Activated CD4-positive, alpha-beta memory T cell treated with anti-CD3 and anti-CD28 coated beads, Interleukin-2, amount 10 ng/mL, durations not matched to agents 7 days and 5 days (primary cell): ENCODE data around the gene KLRG1. TPM values are rescaled to one million over a fixed set of nuclear protein-coding genes. Genes with fewer than 3 reads are reported as not detected.

Source experiments
- CTCF ChIA-PET: fragments of 350-600 bp; sonication (Branson Sonifier 250); formaldehyde crosslinking; loops from one replicate; lab custom pipeline; 2021; ENCODE audit warnings: antibody characterized with exemption, inconsistent platforms; lab: Charles Lee
- POLR2A ChIA-PET: fragments of 350-600 bp; sonication (Branson Sonifier 250); formaldehyde crosslinking; loops from one replicate; lab custom pipeline; 2021; ENCODE audit warnings: antibody characterized with exemption; lab: Charles Lee
- DNase-seq: peaks from one replicate; pipeline ENCODE4 v3.0.0-alpha.2; 2020
- H3K27ac Mint-ChIP-seq: one replicate; pipeline ENCODE4 v1.8.0; 2021; ENCODE audit warnings: mild to moderate bottlenecking, mixed read lengths
- H3K27me3 Mint-ChIP-seq: one replicate; pipeline ENCODE4 v1.8.0; 2021; ENCODE audit warnings: mixed read lengths
- H3K36me3 Mint-ChIP-seq: one replicate; pipeline ENCODE4 v1.8.0; 2021; ENCODE audit warnings: low read depth, mixed read lengths
- H3K4me1 Mint-ChIP-seq: one replicate; pipeline ENCODE4 v1.8.0; 2021; ENCODE audit warnings: mixed read lengths
- H3K4me3 Mint-ChIP-seq: one replicate; pipeline ENCODE4 v1.8.0; 2021; ENCODE audit warnings: mild to moderate bottlenecking, mixed read lengths
- H3K9me3 Mint-ChIP-seq: one replicate; pipeline ENCODE4 v1.8.0; 2021; ENCODE audit warnings: mixed read lengths
- total RNA-seq, 2 experiments: library from RNA; stranded (reverse); gene quantifications; one replicate each; pipeline ENCODE4 v1.2.3, GENCODE V29; 2021

Gene KLRG1
- total RNA-seq, 2 experiments from 2014 or later: 12.8 to 13.3 TPM

- no peak overlapping the region for H3K27ac Mint-ChIP-seq
- ChIA-PET CTCF (interaction anchor here (1.3 to 4.9 kb wide), 5 partner anchors 10 to 142 kb away, joined by 3 to 20 read pairs (median 8); partner anchors contain the start of gene M6PR), POLR2A (no interaction called here)
- peaks cover 19% of the 10 kb centered on the region for H3K4me1 Mint-ChIP-seq
- no peak overlapping the region for H3K4me3 Mint-ChIP-seq
- no peak for DNase-seq
- no peaks in the 10 kb centered on the region for H3K9me3 Mint-ChIP-seq
- peaks cover 14% of the 10 kb centered on the region for H3K36me3 Mint-ChIP-seq
- H3K27me3 Mint-ChIP-seq: peaks cover 3% of the 10 kb centered on the region
Measured at GRCh38 chr12:9032202-9032964, 43.0 kb downstream of the KLRG1 start.

- ChIA-PET CTCF (interaction anchor here (0.8 to 4.9 kb wide), 3 partner anchors 16 to 84 kb away, joined by 4 to 20 read pairs (median 8); partner anchors contain the start of gene M6PR), POLR2A (no interaction called here)
- Mint-ChIP-seq H3K9me3 (no peaks in the 10 kb centered on the region), H3K4me3 (no peak overlapping the region), H3K27ac (no peak overlapping the region), H3K36me3 (peaks cover 8% of the 10 kb centered on the region), H3K27me3 (no peaks in the 10 kb centered on the region), H3K4me1 (peaks cover 19% of the 10 kb centered on the region)
- DNase-seq: no peak
Measured at GRCh38 chr12:9033265-9033887, 44.0 kb downstream of the KLRG1 start.

DNA sequence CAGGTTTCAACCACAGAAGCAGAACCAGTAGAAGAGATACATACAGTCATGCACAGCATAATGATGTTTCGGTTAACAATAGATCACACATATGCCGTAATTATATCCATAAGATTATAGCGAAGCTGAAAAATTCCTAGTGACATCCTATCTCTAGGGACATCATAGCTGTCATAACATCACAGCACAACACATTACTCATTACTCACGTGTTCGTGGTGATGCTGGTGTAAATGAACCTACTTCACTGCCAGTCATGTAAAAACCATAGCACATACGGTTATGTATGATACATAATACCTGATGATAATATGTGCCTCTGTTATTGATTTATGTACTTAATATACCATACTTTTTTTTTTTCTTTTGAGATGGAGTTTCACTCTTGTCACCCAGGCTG lies 44.7 kb downstream of the KLRG1 start:
- H3K4me3 Mint-ChIP-seq: no peak overlapping the region
- POLR2A ChIA-PET: interaction anchor here (1.0 kb wide), 1 partner anchor 9 kb away, joined by 3 read pairs; no protein-coding TSS in a partner anchor

DNA sequence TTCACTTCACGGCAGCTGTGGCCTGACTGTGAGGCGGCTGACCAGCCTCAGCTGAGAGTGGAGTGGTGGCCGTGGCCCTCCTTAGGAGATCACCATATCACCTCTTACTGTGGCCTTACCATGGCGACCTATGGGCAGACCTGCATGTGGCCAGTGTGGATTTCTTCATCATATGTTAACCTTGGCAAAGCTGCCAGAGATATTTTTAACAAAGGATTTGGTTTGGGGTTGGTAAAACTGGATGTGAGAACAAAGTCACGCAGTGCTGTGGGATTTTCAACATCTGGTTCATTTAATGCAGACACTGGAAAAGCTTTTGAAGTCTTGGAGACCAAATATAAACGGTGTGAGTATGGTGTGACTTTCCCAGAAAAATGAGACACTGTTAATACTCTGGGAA lies 46.9 kb downstream of the KLRG1 start:
- DNase-seq: no peak
- peaks cover 5% of the 10 kb centered on the region for H3K36me3 Mint-ChIP-seq
- H3K27ac Mint-ChIP-seq: no peak overlapping the region
- peaks cover 26% of the 10 kb centered on the region for H3K4me1 Mint-ChIP-seq
- ChIA-PET POLR2A (interaction anchor here (1.6 to 3.8 kb wide), 3 partner anchors 9 to 86 kb away, joined by 4 to 17 read pairs (median 12); partner anchors contain the start of gene M6PR), CTCF (interaction anchor here (0.6 to 4.0 kb wide), 5 partner anchors 15 to 379 kb away, joined by 3 to 162 read pairs (median 5); partner anchors contain the start of gene M6PR)
- no peaks in the 10 kb centered on the region for H3K9me3 Mint-ChIP-seq
- H3K27me3 Mint-ChIP-seq: no peaks in the 10 kb centered on the region
- H3K4me3 Mint-ChIP-seq: no peak overlapping the region

More for the DNA sequence above, 44.7 kb downstream of the KLRG1 start:
- no peak for DNase-seq
- no peaks in the 10 kb centered on the region for H3K27me3 Mint-ChIP-seq
- CTCF ChIA-PET: interaction anchor here (0.8 to 4.9 kb wide), 3 partner anchors 16 to 85 kb away, joined by 4 to 20 read pairs (median 8); partner anchors contain the start of gene M6PR
- peaks cover 17% of the 10 kb centered on the region for H3K4me1 Mint-ChIP-seq
- no peaks in the 10 kb centered on the region for H3K9me3 Mint-ChIP-seq
- peaks cover 5% of the 10 kb centered on the region for H3K36me3 Mint-ChIP-seq
- H3K27ac Mint-ChIP-seq: no peak overlapping the region

GRCh38 chr12:9037431-9037830 lies 48.1 kb downstream of the KLRG1 start:
- no peaks in the 10 kb centered on the region for H3K27me3 Mint-ChIP-seq
- POLR2A ChIA-PET: interaction anchor here (1.4 to 3.8 kb wide), 3 partner anchors 12 to 87 kb away, joined by 3 to 17 read pairs (median 12); partner anchors contain the start of gene M6PR
- peaks cover 26% of the 10 kb centered on the region for H3K4me1 Mint-ChIP-seq
- H3K4me3 Mint-ChIP-seq: no peak overlapping the region
- no peak overlapping the region for H3K27ac Mint-ChIP-seq
- H3K36me3 Mint-ChIP-seq: peaks cover 5% of the 10 kb centered on the region
- no peaks in the 10 kb centered on the region for H3K9me3 Mint-ChIP-seq
- CTCF ChIA-PET: interaction anchor here (0.7 to 4.0 kb wide), 9 partner anchors 12 to 380 kb away, joined by 3 to 162 read pairs (median 5); partner anchors contain the start of genes M6PR and PHC1
- no peak for DNase-seq

GRCh38 chr12:9039397-9039977 lies 50.1 kb downstream of the KLRG1 start:
- H3K4me1 Mint-ChIP-seq: peaks cover 26% of the 10 kb centered on the region
- no peak overlapping the region for H3K27ac Mint-ChIP-seq
- H3K27me3 Mint-ChIP-seq: no peaks in the 10 kb centered on the region
- H3K9me3 Mint-ChIP-seq: no peaks in the 10 kb centered on the region
- ChIA-PET POLR2A (interaction anchor here (0.9 to 3.8 kb wide), 4 partner anchors 12 to 89 kb away, joined by 4 to 26 read pairs (median 8); partner anchors contain the start of gene M6PR), CTCF (interaction anchor here (0.7 to 4.0 kb wide), 19 partner anchors 8 to 149 kb away, joined by 3 to 162 read pairs (median 5); partner anchors contain the start of genes M6PR and PHC1)
- no peak for DNase-seq
- H3K4me3 Mint-ChIP-seq: no peak overlapping the region
- no peaks in the 10 kb centered on the region for H3K36me3 Mint-ChIP-seq

DNA sequence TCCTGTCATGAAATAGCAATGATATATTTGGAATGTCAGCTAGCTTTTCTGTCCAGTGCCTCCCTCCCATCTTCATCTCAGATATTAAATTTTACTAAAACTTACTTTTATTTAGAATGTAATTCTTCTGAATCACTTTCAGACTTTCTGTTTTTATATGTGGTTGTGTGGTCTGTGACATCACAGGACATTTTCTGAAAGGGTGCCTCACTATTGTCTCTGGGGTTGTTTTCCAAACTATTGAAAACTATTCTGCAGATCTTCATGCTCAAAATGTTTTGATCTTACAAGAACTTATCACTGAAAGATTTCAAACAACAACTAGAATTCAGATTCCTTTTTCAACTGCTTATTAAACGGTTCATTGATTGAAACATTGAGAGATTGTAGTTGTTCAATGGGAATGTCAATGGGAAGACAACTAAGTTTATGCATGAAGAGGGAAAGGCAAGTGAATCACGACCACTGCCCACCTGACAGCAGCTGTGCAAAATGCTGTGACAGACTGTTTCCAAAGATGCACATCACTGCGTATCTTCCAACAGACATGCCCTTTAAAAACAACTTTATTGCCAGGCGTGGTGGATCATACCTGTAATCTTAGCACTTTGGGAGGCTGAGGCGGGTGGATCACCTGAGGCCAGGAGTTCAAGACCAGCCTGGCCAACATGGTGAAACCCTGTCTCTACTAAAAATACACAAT lies 51.3 kb downstream of the KLRG1 start:
- no peaks in the 10 kb centered on the region for H3K36me3 Mint-ChIP-seq

GRCh38 chr12:9041321-9041720 lies 52.0 kb downstream of the KLRG1 start:
- Mint-ChIP-seq H3K4me1 (peaks cover 32% of the 10 kb centered on the region), H3K9me3 (no peaks in the 10 kb centered on the region), H3K36me3 (no peaks in the 10 kb centered on the region), H3K27ac (no peak overlapping the region), H3K27me3 (no peaks in the 10 kb centered on the region), H3K4me3 (no peak overlapping the region)
- DNase-seq: no peak
- ChIA-PET POLR2A (interaction anchor here (1.8 kb wide), 1 partner anchor 90 kb away, joined by 4 read pairs; no protein-coding TSS in a partner anchor), CTCF (interaction anchor here (0.8 to 2.6 kb wide), 5 partner anchors 9 to 497 kb away, joined by 3 to 28 read pairs (median 3); partner anchors contain the start of gene M6PR)

More for the DNA sequence above, 51.3 kb downstream of the KLRG1 start:
- H3K4me3 Mint-ChIP-seq: no peak overlapping the region
- POLR2A ChIA-PET: interaction anchor here (1.8 kb wide), 1 partner anchor 89 kb away, joined by 4 read pairs; no protein-coding TSS in a partner anchor
- no peaks in the 10 kb centered on the region for H3K9me3 Mint-ChIP-seq
- H3K27ac Mint-ChIP-seq: no peak overlapping the region
- no peak for DNase-seq
- H3K4me1 Mint-ChIP-seq: peaks cover 26% of the 10 kb centered on the region
- CTCF ChIA-PET: interaction anchor here (0.8 to 2.6 kb wide), 3 partner anchors 10 to 383 kb away, joined by 3 to 28 read pairs (median 11); partner anchors contain the start of gene M6PR
- H3K27me3 Mint-ChIP-seq: no peaks in the 10 kb centered on the region

DNA sequence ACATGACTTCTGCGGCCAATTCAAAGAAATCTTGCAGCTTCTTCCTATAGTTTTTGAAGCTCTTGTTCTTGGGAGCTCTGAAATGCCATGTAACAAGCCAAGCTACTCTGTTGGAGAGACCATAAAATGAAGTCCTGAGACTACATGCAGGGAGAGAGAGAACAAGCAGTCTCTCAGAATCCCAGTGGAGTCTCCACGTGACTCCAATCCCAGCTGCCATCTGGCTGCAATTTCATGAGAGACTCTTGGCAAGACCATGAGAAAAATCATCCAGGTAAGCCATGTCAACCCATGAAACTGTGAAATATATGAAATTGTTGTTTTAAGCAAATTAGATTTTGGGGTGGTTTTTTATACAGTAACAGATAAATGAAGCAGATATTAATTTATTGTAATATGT lies 54.4 kb downstream of the KLRG1 start:
- ChIA-PET POLR2A (interaction anchor here (2.4 kb wide), 1 partner anchor 93 kb away, joined by 14 read pairs; the partner anchor contains the start of gene M6PR), CTCF (interaction anchor here (0.6 to 1.4 kb wide), 2 partner anchors 94 to 361 kb away, joined by 3 to 5 read pairs; partner anchors contain the start of gene M6PR)
- H3K36me3 Mint-ChIP-seq: no peaks in the 10 kb centered on the region
- H3K9me3 Mint-ChIP-seq: no peaks in the 10 kb centered on the region
- peaks cover 25% of the 10 kb centered on the region for H3K4me1 Mint-ChIP-seq
- no peaks in the 10 kb centered on the region for H3K27me3 Mint-ChIP-seq
- no peak overlapping the region for H3K27ac Mint-ChIP-seq
- DNase-seq: no peak
- no peak overlapping the region for H3K4me3 Mint-ChIP-seq

GRCh38 chr12:9047105-9047504 lies 57.8 kb downstream of the KLRG1 start:
- peaks cover 16% of the 10 kb centered on the region for H3K4me1 Mint-ChIP-seq
- H3K4me3 Mint-ChIP-seq: no peak overlapping the region
- no peaks in the 10 kb centered on the region for H3K9me3 Mint-ChIP-seq
- ChIA-PET POLR2A (interaction anchor here (1.3 to 1.4 kb wide), 2 partner anchors 95 to 98 kb away, joined by 4 to 8 read pairs; partner anchors contain the start of gene M6PR), CTCF (interaction anchor here (0.9 to 2.1 kb wide), 5 partner anchors 17 to 503 kb away, joined by 3 to 14 read pairs (median 3); partner anchors contain the start of gene M6PR)
- H3K27ac Mint-ChIP-seq: no peak overlapping the region
- no peak for DNase-seq
- no peaks in the 10 kb centered on the region for H3K36me3 Mint-ChIP-seq
- no peaks in the 10 kb centered on the region for H3K27me3 Mint-ChIP-seq

GRCh38 chr12:9048930-9049329 lies 59.6 kb downstream of the KLRG1 start:
- no peaks in the 10 kb centered on the region for H3K27me3 Mint-ChIP-seq
- ChIA-PET POLR2A (interaction anchor here (1.0 to 3.9 kb wide), 3 partner anchors 96 to 123 kb away, joined by 3 to 24 read pairs (median 3); partner anchors contain the start of gene M6PR), CTCF (interaction anchor here (0.6 to 4.8 kb wide), 31 partner anchors 8 to 505 kb away, joined by 3 to 82 read pairs (median 5); partner anchors contain the start of genes M6PR and PHC1)
- H3K36me3 Mint-ChIP-seq: no peaks in the 10 kb centered on the region
- no peaks in the 10 kb centered on the region for H3K9me3 Mint-ChIP-seq
- H3K27ac Mint-ChIP-seq: no peak overlapping the region
- no peak for DNase-seq
- no peak overlapping the region for H3K4me3 Mint-ChIP-seq
- peaks cover 16% of the 10 kb centered on the region for H3K4me1 Mint-ChIP-seq
